Measurements from ENCODE around the gene DMRTC2. TPM values are rescaled to one million over a fixed set of nuclear protein-coding genes. Genes with fewer than 3 reads are reported as not detected.
A peak's percentile ranks its signal among the peaks of the same experiment; 100 is the strongest.

The DMRTC2 gene
- total and polyA plus RNA-seq, 4 experiments from 2014 or later = not detected

DNA sequence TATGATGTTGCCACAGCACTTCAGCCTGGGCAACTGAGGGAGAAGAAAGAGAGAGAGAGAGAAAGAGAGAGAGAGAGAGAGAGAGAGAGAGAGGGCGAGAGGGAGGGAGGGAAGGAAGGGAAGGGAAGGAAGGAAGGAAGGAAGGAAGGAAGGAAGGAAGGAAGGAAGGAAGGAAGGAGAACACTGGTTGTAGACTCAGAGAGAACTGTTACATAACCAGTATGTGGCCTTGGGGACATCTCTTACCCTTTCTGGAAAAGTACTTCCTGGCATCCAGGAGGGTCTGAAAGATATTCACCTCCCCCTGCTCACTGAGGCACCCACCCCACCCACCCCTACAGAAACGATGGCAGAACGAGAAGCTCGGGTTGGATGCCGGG, 35.5 kb downstream of the DMRTC2 start:
- H3K4me3 ChIP-seq (ENCODE audit: low read length in 2 of 2) = no peak overlapping the region
- ChIA-PET POLR2A (ENCODE audit: partially characterized antibody) (interaction anchor here (0.7 to 13.9 kb wide), 5 partner anchors 15 to 370 kb away, joined by 4 to 349 read pairs (median 156); partner anchors contain the start of genes ERFL and RPS19), CTCF (ENCODE audit: partially characterized antibody) (interaction anchor here (0.5 kb wide), 1 partner anchor 72 kb away, joined by 3 read pairs; no protein-coding TSS in a partner anchor)
- intact Hi-C loops (cut with micrococcal nuclease) = no loop called here
- Mint-ChIP-seq H3K4me3 (peak overlapping the region in 4 of 8 donors; percentile 43 to 73 (median 64)), H3K27ac (peak overlapping the region; percentile 80 to 95 (median 89)), H3K36me3 (peaks cover 16 to 22% of the 10 kb centered on the region in 2 donors), H3K27me3 (no peaks in the 10 kb centered on the region), H3K9me3 (no peaks in the 10 kb centered on the region), H3K4me1 (peaks cover 38 to 90% (median 58%) of the 10 kb centered on the region in 4 donors)
- H3K36me3 ChIP-seq (ENCODE audit: insufficient read depth, low read length) = no peaks in the 10 kb centered on the region
- H3K4me1 ChIP-seq (ENCODE audit: insufficient read depth, low read length) = peaks cover 79% of the 10 kb centered on the region
- no peaks in the 10 kb centered on the region for H3K9me3 ChIP-seq (ENCODE audit: control insufficient read depth in 1 of 2, low read length in 2 of 2)
- no peak overlapping the region for H3K27ac ChIP-seq (ENCODE audit: low read depth, low read length)
- H3K27me3 ChIP-seq (ENCODE audit: insufficient read depth, low read length) = no peaks in the 10 kb centered on the region
- DNase-seq = no peak

DNA sequence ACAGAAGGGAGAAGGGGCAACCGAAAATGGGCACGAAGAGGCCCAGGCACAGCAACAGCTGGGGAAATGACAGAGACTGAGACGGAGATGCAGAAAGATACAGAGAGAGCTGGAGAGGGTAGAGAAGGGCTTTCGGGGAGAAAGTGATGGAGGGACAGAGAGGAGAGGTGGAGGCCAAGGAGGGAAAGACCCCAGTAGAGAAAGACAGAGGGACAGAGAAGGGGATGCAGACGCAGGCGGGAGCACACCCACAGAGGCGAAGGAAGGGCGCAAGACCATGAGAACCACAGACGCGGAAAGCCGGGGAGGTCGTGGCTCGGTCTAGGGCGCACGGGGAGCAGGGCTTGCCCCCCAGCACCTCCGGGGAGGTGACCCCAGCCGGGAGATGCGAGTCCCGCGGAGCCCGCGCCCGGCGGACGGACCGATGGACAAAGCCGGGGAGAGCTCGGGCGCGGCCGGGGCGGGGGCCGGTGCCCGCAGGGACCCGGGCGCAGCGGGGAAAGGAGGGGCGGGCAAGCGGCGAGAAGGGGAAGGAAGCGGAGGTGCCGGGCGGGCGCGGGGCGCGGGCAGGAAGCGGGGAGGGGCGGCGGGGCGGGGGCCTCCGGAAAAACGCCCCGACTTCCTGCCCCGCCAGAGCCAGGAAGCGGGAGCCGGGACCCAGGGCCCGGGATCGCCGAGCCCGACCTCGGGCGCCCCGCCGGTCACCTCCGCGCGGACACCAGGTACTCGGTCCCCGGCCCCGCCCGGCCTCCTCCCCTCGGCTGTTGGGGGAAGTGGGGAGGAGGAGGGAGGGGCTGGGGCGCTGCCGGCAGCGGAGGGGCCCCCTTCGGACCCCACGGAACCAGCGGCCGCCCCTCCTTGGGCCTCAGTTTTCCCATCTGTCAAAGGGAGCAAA, 38.0 kb downstream of the DMRTC2 start, which contains the start of gene ARHGEF1:
Gene ARHGEF1 (plus strand): TSS at position 617 of the 895 bp plus-strand sequence. CDS start 4,899 bp downstream, outside the sequence.
- Mint-ChIP-seq H3K36me3 (peaks cover 23 to 41% of the 10 kb centered on the region in 2 donors), H3K9me3 (no peaks in the 10 kb centered on the region), H3K27me3 (no peaks in the 10 kb centered on the region), H3K27ac (peak within 1 kb of the TSS; percentile 95 to 100 (median 98)), H3K4me1 (peaks cover 29 to 90% (median 52%) of the 10 kb centered on the region in 4 donors), H3K4me3 (peak within 1 kb of the TSS; percentile 89 to 99 (median 98))
- peaks cover 71% of the 10 kb centered on the region for H3K4me1 ChIP-seq (ENCODE audit: insufficient read depth, low read length)
- peak within 1 kb of the TSS; percentile 82 for H3K27ac ChIP-seq (ENCODE audit: low read depth, low read length)
- no peaks in the 10 kb centered on the region for H3K9me3 ChIP-seq (ENCODE audit: control insufficient read depth in 1 of 2, low read length in 2 of 2)
- H3K36me3 ChIP-seq (ENCODE audit: insufficient read depth, low read length) = no peaks in the 10 kb centered on the region
- H3K4me3 ChIP-seq (ENCODE audit: low read length in 2 of 2) = peak within 1 kb of the TSS; percentile 70 to 94
- peak; percentile 55 to 71 (median 62) for DNase-seq
- POLR2A ChIA-PET (ENCODE audit: partially characterized antibody) = interaction anchor here (0.9 to 13.9 kb wide), 10 partner anchors 9 to 337 kb away, joined by 3 to 579 read pairs (median 104); partner anchors contain the start of genes CD79A, ERFL, RABAC1 and RPS19
- intact Hi-C loops (cut with micrococcal nuclease) = no loop called here
- CTCF ChIA-PET (ENCODE audit: partially characterized antibody) = interaction anchor here (0.8 to 8.9 kb wide), 6 partner anchors 9 to 1312 kb away, joined by 3 to 142 read pairs (median 4); partner anchors contain the start of genes CD79A and RPS19
- H3K27me3 ChIP-seq (ENCODE audit: insufficient read depth, low read length) = no peaks in the 10 kb centered on the region

DNA sequence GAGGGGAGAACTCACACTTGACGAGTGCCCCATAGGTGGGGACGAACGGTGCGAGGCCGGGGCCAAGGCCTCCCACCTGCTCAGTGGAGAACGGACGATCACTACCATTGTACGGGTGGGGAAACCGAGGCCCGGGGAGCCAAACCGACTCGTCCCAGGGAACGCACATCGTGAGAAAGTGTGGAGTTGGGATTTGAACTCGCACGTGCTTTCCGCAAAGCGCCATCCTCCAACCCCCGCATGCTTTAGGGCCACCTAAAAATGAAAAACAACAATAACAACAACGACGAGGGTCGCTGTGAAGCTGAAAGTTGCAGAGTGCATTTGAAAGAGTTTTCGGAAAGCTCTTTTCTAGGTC, 38.6 kb downstream of the DMRTC2 start:
- Histone ChIP-seq H3K9me3 (ENCODE audit: control insufficient read depth in 1 of 2, low read length in 2 of 2) (no peaks in the 10 kb centered on the region), H3K4me1 (ENCODE audit: insufficient read depth, low read length) (peaks cover 71% of the 10 kb centered on the region), H3K4me3 (ENCODE audit: low read length in 2 of 2) (peak overlapping the region; percentile 45 to 94), H3K27ac (ENCODE audit: low read depth, low read length) (peak overlapping the region; percentile 82), H3K27me3 (ENCODE audit: insufficient read depth, low read length) (no peaks in the 10 kb centered on the region), H3K36me3 (ENCODE audit: insufficient read depth, low read length) (no peaks in the 10 kb centered on the region)
- Mint-ChIP-seq H3K27ac (peak overlapping the region; percentile 90 to 99 (median 96)), H3K27me3 (no peaks in the 10 kb centered on the region), H3K4me1 (peaks cover 33 to 90% (median 55%) of the 10 kb centered on the region in 4 donors), H3K4me3 (peak overlapping the region; percentile 86 to 99 (median 96)), H3K9me3 (no peaks in the 10 kb centered on the region), H3K36me3 (peaks cover 28 to 48% of the 10 kb centered on the region in 2 donors)
- ChIA-PET POLR2A (ENCODE audit: partially characterized antibody) (interaction anchor here (0.9 to 13.9 kb wide), 11 partner anchors 9 to 336 kb away, joined by 3 to 579 read pairs (median 103); partner anchors contain the start of genes CD79A, ERFL, RABAC1 and RPS19), CTCF (ENCODE audit: partially characterized antibody) (interaction anchor here (0.8 to 8.9 kb wide), 4 partner anchors 10 to 1313 kb away, joined by 3 to 142 read pairs (median 4); partner anchors contain the start of genes CD79A and RPS19)
- intact Hi-C loops (cut with micrococcal nuclease) = no loop called here
- DNase-seq = no peak

DNA sequence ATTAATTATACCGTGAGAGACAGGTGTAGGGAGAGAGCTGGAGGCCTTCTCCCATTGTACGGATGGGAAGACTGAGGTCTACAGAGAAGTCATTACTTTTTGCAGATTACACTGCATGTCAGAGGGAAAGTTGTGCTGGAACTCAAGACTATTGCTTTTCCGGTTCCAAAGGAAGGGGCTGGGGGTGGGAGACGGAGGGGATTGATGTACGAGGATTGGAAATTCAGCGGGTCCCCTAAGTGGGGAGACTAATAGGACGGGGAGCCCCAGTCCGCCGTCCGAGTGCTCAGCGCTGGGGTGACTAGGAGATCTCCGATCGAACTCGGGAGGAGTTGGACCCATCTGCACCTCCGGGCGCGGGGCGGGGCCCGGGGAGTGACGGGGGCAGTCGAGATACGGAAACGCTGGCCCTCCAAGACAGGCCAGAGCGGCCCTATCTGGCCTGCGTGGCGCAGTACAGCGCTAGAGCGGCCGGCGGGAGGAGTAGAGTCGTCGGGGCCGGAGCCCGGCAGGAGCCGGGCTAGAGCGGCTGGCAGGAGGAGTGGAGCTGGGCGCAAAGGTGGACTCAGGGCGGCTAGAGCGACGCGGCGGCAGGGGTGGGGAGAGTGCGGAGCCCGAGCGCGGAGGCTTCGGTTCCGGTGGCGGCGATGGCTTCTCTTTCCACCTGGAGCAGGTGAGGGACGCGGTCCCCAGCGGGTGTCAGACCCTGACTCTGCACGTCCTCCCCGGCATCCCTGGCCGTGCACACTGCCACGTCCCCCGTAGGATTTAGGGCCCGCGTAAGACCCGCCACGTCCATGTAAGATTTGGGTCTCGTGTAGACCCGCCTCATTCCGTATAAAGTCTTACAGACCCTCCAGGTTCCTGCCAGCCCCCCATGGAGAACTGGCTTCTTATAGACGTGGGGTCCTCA, 39.2 kb downstream of the DMRTC2 start:
- DNase-seq = peak; percentile 82 to 86 (median 83)
- Histone ChIP-seq H3K4me1 (ENCODE audit: insufficient read depth, low read length) (peaks cover 71% of the 10 kb centered on the region), H3K36me3 (ENCODE audit: insufficient read depth, low read length) (peaks cover 3% of the 10 kb centered on the region), H3K27ac (ENCODE audit: low read depth, low read length) (peak overlapping the region; percentile 82), H3K4me3 (ENCODE audit: low read length in 2 of 2) (peak overlapping the region; percentile 45 to 94), H3K9me3 (ENCODE audit: control insufficient read depth in 1 of 2, low read length in 2 of 2) (no peaks in the 10 kb centered on the region), H3K27me3 (ENCODE audit: insufficient read depth, low read length) (no peaks in the 10 kb centered on the region)
- H3K27me3 Mint-ChIP-seq = no peaks in the 10 kb centered on the region
- peak overlapping the region; percentile 90 to 99 (median 96) for H3K27ac Mint-ChIP-seq
- peaks cover 32 to 51% of the 10 kb centered on the region in 2 donors for H3K36me3 Mint-ChIP-seq
- H3K9me3 Mint-ChIP-seq = no peaks in the 10 kb centered on the region
- peak overlapping the region; percentile 86 to 99 (median 96) for H3K4me3 Mint-ChIP-seq
- ChIA-PET CTCF (ENCODE audit: partially characterized antibody) (interaction anchor here (0.8 to 8.9 kb wide), 5 partner anchors 10 to 1313 kb away, joined by 3 to 142 read pairs (median 5); partner anchors contain the start of genes CD79A and RPS19), POLR2A (ENCODE audit: partially characterized antibody) (interaction anchor here (0.6 to 13.9 kb wide), 14 partner anchors 8 to 575 kb away, joined by 3 to 579 read pairs (median 30); partner anchors contain the start of genes CCDC97, CD79A, ERFL and RABAC1)
- peaks cover 36 to 90% (median 57%) of the 10 kb centered on the region in 4 donors for H3K4me1 Mint-ChIP-seq
- intact Hi-C loops (cut with micrococcal nuclease) = loop anchor here (1.0 kb wide), 1 partner anchor 25 kb away; no protein-coding TSS in a partner anchor

GRCh38 chr19:41886761-41887710, 42.2 kb downstream of the DMRTC2 start:
- intact Hi-C loops (cut with micrococcal nuclease) = loop anchor here (1.0 to 2.0 kb wide), 7 partner anchors 12 to 72 kb away; partner anchors contain the start of genes ERFL, RABAC1 and RPS19
- H3K4me1 ChIP-seq (ENCODE audit: insufficient read depth, low read length) = peaks cover 73% of the 10 kb centered on the region
- H3K4me3 ChIP-seq (ENCODE audit: low read length in 2 of 2) = peak overlapping the region; percentile 39 to 88
- H3K36me3 Mint-ChIP-seq = peaks cover 46 to 67% of the 10 kb centered on the region in 2 donors
- no peaks in the 10 kb centered on the region for H3K27me3 ChIP-seq (ENCODE audit: insufficient read depth, low read length)
- DNase-seq = peak; percentile 80 to 88 (median 83)
- CTCF ChIA-PET (ENCODE audit: partially characterized antibody) = interaction anchor here (0.7 to 8.9 kb wide), 11 partner anchors 13 to 65 kb away, joined by 3 to 142 read pairs (median 4); partner anchors contain the start of genes CD79A, ERFL and RPS19
- peak overlapping the region; percentile 82 for H3K27ac ChIP-seq (ENCODE audit: low read depth, low read length)
- peak overlapping the region; percentile 90 to 99 (median 97) for H3K27ac Mint-ChIP-seq
- no peaks in the 10 kb centered on the region for H3K27me3 Mint-ChIP-seq
- H3K4me1 Mint-ChIP-seq = peaks cover 32 to 84% (median 58%) of the 10 kb centered on the region in 4 donors
- H3K4me3 Mint-ChIP-seq = peak overlapping the region; percentile 86 to 99 (median 96)
- no peaks in the 10 kb centered on the region for H3K9me3 Mint-ChIP-seq
- POLR2A ChIA-PET (ENCODE audit: partially characterized antibody) = interaction anchor here (0.6 to 13.9 kb wide), 15 partner anchors 13 to 524 kb away, joined by 3 to 579 read pairs (median 10); partner anchors contain the start of genes CD79A, ERFL, RABAC1 and RPS19
- no peaks in the 10 kb centered on the region for H3K9me3 ChIP-seq (ENCODE audit: control insufficient read depth in 1 of 2, low read length in 2 of 2)
- H3K36me3 ChIP-seq (ENCODE audit: insufficient read depth, low read length) = peaks cover 29% of the 10 kb centered on the region
